Right renal pelvis (tissue), 4 donors: Measurements from ENCODE around the gene PEX5L. TPM values are rescaled to one million over a fixed set of nuclear protein-coding genes. Genes with fewer than 3 reads are reported as not detected.
"Not testable (repeated sequence)": the region's sequence is repeated elsewhere in the genome, so short reads cannot be mapped to it uniquely, and the experiment has no call there.

Experiments
- DNase-seq, 4 donors: peaks; one replicate each; pipeline ENCODE4 v3.0.0-alpha.2; 2013; ENCODE audit warnings: low read depth in 4 of 4, low spot score in 3 of 4, missing footprints in 1 of 4
- polyA plus RNA-seq, 4 donors: library from polyadenylated mRNA; unstranded; fragments of 120-200 nt; gene quantifications; one replicate each; pipeline ENCODE4 v1.2.1, GENCODE V29; 2013; ENCODE audit not compliant: insufficient read length in 4 of 4

Gene PEX5L
- polyA plus RNA-seq, 4 donors, result 0.30 to 0.79 (median 0.61) TPM

DNA sequence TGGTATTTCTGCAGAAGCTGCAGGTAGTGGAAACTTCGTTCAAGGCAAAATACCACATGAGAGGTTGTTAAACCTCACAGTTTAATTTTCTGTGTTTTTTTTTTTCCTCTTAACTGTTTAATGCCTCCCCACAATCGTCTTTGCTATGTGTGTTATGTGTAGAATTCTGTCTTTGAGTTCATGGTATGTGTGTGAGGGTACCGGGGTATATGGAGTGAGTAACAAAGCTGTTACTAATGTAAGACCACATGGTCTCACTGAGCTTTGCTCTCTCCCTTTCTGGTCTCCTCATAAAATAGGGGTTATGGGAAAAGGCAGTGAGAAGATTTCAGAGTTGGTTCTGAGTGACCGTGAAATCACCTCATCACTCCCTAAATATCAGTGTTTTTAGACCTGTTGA, 240.3 kb downstream of the PEX5L start:
- no peak for DNase-seq

DNA sequence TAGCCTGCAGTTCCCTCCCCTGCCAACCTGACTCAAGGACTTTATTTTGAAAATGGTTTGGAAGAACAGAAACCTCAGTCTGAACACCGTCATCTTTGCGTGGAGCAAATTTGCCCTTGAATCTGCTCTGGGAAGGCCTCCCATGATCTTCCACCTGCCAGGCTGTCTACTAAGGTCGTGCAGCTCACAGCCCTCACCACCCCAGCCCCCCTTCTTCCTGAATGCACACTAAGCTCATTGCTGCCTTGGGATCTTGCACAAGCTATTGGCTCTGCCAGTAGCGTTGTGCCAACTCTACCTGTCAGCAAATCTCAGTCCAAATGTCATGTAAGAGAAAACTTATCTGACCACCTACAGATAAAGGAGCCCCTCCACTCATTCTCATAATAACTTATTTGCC, 242.4 kb downstream of the PEX5L start:
- no peak for DNase-seq

DNA sequence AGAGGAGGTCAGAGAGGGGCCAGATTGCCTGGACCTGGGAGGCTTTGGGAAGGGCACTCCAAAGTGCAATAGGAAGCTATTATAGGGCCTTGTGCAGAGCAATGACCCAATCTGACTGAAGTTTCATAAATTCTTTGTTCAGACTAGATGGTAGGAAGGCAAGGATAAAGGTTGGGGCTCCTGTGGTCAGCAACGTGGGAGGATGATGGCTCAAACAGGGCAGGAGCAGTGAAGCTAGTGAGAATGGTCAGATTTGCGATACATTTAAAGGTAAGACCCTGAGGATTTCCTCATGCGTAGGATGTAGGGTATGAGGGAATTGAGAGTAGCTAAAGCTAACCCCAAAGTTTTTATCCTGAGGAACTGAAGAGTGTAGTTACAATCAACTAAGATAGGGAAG, 244.9 kb downstream of the PEX5L start:
- no peak for DNase-seq

DNA sequence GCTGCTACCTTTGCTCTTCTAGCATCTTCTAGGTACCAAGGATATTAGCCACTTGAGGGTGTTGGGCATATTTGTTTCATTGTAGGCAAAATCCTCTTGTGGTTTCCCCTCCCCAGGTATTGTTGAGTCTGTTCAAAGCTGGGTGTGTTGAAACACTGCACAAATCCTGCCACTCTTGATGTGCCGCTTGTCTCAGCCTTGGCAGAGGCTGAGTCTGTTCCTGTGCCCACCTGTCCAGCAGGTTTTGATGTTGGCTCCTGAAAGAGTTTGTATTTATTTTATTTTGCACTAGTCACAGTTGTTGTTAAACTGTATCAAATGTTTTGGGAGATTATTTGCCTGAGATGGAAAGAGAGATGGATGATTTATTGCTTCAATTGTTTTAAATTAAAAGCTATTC, 247.7 kb downstream of the PEX5L start:
- DNase-seq, result no peak

DNA sequence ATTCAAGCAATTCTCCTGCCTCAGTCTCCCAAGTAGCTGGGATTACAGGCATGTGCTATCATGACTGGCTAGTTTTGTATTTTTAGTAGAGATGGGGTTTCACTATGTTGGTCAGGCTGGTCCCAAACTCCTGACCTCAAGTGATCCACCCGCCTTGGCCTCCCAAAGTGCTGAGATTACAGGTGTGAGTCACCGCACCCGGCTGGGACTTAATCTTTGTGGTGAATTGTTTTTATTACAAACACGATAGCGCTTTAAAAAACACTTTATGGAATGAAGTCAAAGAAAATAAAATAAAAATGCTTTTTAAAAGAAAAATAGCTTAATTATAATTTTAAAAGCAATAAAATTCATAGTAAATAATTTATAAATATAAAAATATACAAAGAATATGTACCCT, 253.9 kb downstream of the PEX5L start:
- not testable (repeated sequence) for DNase-seq

DNA sequence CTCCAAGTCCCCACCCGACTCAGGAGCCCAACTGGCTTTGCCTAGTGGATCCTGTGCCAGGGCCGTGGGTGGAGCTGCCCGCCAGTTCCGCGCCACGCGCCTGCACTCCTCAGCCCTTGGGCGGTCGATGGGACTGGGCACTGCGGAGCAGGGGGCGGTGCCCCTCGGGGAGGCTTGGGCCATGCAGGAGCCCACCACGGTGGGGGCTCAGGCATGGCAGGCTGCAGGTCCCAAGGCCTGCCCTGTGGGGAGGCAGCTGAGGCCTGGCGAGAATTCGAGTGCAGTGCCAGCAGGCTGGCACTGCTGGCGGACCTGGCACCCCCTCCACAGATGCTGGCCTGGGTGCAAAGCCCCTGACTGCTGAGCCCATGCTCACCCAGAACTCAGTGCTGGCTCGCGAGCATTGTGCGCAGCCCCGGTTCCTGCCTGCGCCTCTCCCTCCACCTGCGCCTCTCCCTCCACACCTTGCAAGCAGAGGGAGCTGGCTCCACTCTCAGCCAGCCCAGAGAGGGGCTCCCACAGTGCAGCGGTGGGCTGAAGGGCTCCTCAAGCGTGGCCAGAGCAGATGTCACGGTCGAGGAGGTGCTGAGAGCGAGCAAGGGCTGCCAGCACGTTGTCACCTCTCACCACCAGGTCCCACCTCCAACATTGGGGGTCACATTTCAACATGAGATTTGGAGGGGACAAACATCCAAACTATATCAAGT, 261.2 kb downstream of the PEX5L start:
- DNase-seq, result no peak

DNA sequence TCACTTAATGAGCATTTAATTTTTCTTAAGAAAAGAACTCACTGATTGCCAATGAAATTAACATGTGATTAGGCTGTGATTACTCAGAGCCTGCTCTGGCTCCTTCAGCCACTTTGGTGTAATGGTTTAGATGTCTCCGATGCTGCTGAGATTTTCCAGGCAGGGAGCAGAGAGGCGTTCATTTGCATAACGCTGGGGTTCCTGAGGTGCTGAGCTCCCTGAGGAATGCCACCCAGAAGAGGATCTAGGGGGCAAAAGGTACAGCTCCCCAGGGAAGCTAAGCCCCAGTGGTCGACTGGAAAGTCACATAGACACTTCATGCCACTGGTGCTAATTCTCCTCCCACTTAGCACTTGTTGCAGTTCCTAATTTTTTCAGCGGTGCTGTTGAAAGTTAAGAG, 264.4 kb downstream of the PEX5L start:
- no peak for DNase-seq

DNA sequence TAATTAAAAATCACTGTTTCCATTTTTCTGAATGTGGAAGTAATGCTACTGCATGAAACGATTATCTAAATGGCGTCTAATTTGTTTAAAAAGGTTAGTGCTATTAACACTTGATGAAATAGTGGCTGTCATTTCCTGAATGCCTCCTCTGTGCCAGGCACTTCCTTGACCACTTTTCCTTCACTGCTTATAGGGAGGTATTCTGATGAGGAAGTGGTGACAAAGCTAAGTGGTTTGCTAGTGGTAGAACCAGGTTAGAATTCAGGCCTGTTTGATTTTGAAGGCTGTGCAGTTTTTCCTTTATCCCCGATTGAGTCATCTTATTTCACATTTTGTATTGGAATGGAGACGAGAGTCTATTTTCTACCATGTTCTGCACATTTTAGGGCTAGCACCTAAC, 264.9 kb downstream of the PEX5L start:
- DNase-seq, result no peak

DNA sequence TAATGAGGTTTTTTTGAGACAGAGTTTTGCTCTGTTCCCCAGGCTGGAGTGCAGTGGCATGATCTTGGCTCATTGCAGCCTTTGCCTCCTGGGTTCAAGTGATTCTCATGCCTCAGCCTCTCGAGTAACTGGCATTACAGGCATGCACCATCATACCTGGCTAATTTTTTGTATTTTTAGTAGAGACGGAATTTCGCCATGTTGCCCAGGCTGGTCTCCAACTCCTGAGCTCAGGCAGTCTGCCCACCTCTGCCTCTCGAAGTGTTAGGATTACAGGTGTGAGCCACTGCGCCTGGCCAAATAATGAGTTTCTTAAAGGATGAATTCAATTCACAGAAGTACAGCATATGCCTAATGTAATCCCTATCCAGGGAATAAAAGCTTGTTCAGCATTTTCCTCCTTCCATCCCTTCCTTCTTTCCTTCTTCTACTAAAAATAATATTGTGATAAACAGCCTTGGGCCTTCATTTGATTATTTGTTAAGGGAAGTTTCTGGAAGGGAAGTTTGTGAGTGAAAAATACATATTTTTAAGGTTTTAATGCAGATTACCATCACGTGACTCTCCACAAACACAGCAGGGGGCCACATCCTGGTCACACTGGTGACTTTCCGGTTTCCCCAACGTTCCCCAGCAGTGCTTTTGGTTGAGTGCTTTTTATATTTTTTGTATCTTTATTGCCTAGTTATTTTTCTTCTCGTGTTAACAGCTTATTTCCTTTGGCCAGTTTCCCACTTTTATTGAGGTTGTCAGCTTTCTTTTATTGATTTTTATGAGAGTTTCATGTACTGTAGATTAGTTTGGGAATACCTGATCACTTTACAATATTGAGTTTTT, 267.1 kb downstream of the PEX5L start:
- DNase-seq, result no peak

DNA sequence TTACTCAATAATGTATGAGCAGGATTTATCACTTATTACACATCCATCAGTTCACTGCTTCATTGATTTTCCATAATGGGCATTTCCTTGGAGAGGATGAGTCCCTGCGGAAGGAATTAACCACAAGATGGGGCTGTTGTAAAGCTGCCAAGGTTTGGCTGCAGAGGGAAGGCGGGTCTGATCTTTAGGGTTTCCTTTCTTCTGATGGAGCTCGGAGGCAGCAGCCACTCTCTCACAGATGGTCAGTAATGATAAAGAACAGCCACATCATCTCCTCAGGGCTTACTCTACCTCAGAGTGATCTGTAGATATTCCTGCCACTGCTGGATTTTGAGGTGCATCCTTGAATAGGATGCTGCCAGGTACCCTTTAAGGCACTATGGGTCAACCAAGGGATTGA, 268.7 kb downstream of the PEX5L start:
- no peak for DNase-seq

DNA sequence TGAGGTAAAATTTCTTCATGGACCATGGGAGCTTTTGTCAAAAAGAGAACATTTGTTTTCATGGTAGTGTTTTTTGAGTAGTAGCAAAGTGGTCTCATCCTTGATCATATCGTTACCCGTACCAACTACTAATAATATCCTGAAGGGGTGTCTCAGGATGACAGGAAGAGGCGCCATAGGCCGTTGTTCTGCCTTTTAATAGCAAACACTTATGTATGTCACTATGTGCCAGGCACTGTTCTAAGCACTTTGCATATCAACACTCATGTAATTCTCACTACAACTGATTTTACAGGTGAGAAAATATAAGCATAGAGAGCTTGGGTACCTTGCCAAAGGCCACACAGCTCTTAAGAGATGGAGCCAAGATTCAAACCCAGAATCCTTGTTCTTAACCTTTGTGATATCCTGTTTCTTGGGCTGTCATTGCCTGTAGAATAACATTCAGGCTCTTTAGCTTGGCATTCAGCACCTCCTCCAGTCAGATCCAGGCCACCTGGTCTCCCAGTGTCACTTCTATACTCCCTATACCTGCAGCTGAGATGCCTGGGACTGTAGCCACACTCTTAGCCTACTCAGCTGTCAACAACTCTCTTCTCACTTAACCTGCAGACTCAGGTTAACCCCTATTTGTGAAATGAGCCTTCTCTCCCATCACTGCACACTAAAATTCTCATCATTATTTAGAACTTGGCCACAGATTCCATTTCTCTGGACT, 270.2 kb downstream of the PEX5L start:
- DNase-seq, result no peak

DNA sequence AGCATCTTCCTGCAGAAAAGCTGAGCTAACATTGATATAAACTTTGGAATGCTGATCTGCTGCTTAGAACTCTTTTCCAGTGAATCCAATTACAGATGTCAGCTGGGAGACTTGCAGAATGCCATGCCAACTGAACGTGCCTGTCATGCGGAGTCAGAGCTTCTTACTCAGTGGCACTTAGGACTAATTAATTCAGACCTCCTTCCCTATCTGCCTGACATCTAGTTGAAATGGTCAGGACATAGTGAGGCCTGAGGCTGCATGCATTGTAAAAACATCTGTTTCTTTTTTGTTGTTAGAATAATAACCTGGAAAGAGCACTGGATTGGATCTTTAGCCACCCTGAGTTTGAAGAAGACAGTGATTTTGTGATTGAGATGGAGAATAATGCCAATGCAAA, 271.3 kb downstream of the PEX5L start:
- DNase-seq, result no peak

DNA sequence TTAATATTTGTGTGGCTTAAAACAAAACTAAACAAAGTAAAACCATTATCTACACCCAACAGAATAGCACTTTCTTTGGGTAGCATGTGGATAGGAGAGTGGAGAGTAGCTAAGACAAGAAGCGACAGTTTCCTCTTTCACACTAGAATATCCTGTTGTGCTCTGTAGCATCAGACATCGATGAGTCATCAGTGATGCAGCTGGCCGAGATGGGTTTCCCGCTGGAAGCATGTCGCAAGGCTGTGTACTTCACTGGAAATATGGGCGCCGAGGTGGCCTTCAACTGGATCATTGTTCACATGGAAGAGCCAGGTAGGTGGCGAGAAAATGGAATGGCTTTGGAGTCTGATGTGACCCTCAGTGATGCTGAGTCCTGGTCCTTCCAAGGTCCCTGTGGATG, 275.8 kb downstream of the PEX5L start:
- DNase-seq, result no peak

DNA sequence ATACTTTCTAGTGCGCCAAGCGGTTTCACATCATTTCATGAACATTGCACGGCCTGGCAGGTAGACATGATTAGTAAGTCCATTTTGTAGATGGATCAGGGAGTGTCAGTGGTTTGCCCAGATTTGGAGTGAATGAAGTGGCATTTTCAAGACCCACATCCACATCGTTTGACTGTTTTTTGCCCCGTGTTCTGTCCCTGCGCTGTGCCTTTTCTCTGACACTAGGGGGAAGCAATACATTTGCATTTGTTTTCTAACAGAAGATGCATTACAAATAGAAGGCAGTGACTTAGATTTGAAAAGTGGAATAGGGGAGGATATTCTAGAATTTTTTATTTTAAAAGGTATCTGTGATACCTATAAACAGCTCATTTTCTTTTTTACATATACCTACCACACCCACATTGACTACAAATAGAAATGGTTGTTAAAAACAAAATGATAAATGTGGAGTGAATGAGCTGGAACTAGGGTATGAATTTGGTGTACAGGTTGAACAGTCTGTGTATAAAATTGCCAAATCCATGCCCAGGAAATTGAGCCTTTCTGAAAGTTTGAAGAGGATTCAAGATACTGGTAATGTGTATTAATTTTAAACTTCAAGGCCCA, 285.9 kb downstream of the PEX5L start:
- no peak for DNase-seq

DNA sequence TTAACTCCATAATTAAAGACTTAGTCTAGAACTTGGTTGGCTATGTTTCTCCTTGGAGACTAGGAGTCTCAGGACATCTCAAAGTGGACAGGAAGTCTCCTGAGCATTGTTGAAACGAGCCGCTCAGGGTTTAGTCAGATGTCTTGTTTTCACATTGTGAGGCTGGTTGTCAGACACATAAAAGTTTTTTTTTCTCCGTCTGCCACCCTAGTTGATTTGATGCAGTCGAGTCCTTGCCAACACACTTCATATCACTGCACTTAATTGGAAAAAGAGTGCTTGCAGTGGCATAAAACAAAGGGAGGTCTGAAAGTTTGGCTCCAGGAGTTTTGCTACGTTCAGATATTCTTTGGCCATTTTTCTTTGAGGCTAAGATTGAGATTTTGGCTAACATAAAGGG, 291.0 kb downstream of the PEX5L start:
- DNase-seq, result no peak

DNA sequence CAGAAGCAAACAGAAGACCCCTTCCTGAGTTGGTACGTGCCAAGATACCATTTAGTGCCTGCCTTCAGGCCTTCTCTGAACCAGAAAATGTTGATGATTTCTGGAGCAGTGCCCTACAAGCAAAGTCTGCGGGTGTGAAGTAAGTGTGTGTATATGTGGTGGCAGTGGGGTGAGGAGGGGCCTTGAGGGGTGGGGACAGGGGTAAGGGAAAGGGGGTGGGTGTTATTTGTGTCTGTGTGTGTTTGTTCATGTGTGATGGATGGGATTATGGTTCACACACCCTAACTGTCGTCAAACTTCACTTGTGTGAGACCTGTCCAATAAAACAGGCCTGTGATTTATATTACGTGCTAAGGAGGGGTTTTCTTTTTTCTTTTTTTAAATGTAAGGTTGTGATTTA, 291.7 kb downstream of the PEX5L start:
- DNase-seq, result no peak
